HepG2 (cell line): ENCODE measurements around the gene FNIP2. TPM values are rescaled to one million over a fixed set of nuclear protein-coding genes. Genes with fewer than 3 reads are reported as not detected.

Experiments used
- ARNT2 ChIP-seq: sonication (generic); formaldehyde crosslinking; IDR thresholded peaks from 2 replicates; pipeline ENCODE4 v1.8.0; 2022; ENCODE audit warnings: mild to moderate bottlenecking, low read depth, missing genetic modification reagents, moderate library complexity
- BCL6 ChIP-seq: IDR thresholded peaks from 2 replicates; pipeline ENCODE4 v1.6.1; 2016; ENCODE audit warnings: missing genetic modification reagents, missing compliant biosample characterization
- CBX1 ChIP-seq: IDR thresholded peaks from one replicate; pipeline ENCODE4 v1.6.1; 2016; ENCODE audit warnings: antibody characterized with exemption, low read depth
- ELF4 ChIP-seq: sonication (generic); formaldehyde crosslinking; IDR thresholded peaks from 2 replicates; pipeline ENCODE4 v1.5.0; 2020; ENCODE audit warnings: missing genetic modification reagents, mild to moderate bottlenecking, moderate library complexity, borderline replicate concordance
- ETV5 ChIP-seq: IDR thresholded peaks from 2 replicates; pipeline ENCODE4 v1.6.1; 2018; ENCODE audit warnings: missing biosample characterization, missing genetic modification reagents, inconsistent platforms, borderline replicate concordance
- FOXP1 ChIP-seq, 2 experiments: fragments of 450-650 bp in 1 of 2; IDR thresholded peaks; 2 replicates each; pipeline ENCODE4 v1.6.1; 2017 to 2018; ENCODE audit warnings: antibody characterized with exemption in 1 of 2
- KAT8 ChIP-seq: IDR thresholded peaks from 2 replicates; pipeline ENCODE4 v1.6.1; 2016; ENCODE audit warnings: missing genetic modification reagents, missing compliant biosample characterization
- NFKBIZ ChIP-seq: IDR thresholded peaks from 2 replicates; pipeline ENCODE4 v1.6.1; 2018; ENCODE audit warnings: missing genetic modification reagents, missing compliant biosample characterization
- PPARG ChIP-seq: conservative IDR thresholded peaks from 2 replicates; pipeline ENCODE4 v1.6.1; 2016; ENCODE audit warnings: missing biosample characterization, missing genetic modification reagents
- SSRP1 ChIP-seq: IDR thresholded peaks from 2 replicates; pipeline ENCODE4 v1.6.1; 2016; ENCODE audit warnings: control low read depth
- STAT6 ChIP-seq: sonication (generic); formaldehyde crosslinking; IDR thresholded peaks from 2 replicates; pipeline ENCODE4 v1.4.0; 2020; ENCODE audit warnings: missing genetic modification reagents, mild to moderate bottlenecking, borderline replicate concordance
- YEATS2 ChIP-seq: sonication (generic); formaldehyde crosslinking; IDR thresholded peaks from 2 replicates; pipeline ENCODE4 v1.4.0; 2020; ENCODE audit warnings: missing genetic modification reagents, borderline replicate concordance
- ZBTB20 ChIP-seq: sonication (generic); formaldehyde crosslinking; IDR thresholded peaks from 2 replicates; pipeline ENCODE4 v1.8.1; 2023; ENCODE audit warnings: missing genetic modification reagents, low read depth, mild to moderate bottlenecking, borderline replicate concordance
- ZFY ChIP-seq: sonication (generic); formaldehyde crosslinking; IDR thresholded peaks from 2 replicates; pipeline ENCODE4 v1.4.0; 2020; ENCODE audit warnings: missing genetic modification reagents
- ZNF383 ChIP-seq: sonication (generic); formaldehyde crosslinking; IDR thresholded peaks from 2 replicates; pipeline ENCODE4 v1.4.0; 2020; ENCODE audit warnings: missing genetic modification reagents, mild to moderate bottlenecking, borderline replicate concordance
- ZNF609 ChIP-seq: sonication (generic); formaldehyde crosslinking; IDR thresholded peaks from 2 replicates; pipeline ENCODE4 v1.4.0; 2020; ENCODE audit warnings: mild to moderate bottlenecking, missing genetic modification reagents, borderline replicate concordance
- ZNF724P ChIP-seq: sonication (generic); formaldehyde crosslinking; IDR thresholded peaks from 2 replicates; pipeline ENCODE4 v1.8.0; 2022; ENCODE audit warnings: missing genetic modification reagents, borderline replicate concordance
- polyA plus RNA-seq, 8 experiments: library from polyadenylated mRNA; depleted of rRNA in 3 of 8; stranded (reverse) in 7 of 8; unstranded in 1 of 8; fragments of >200 nt; fragmentation: Illumina TruSeq in 4 of 8; extraction: Trizol in 4 of 8; gene quantifications; 2 replicates each; pipeline versions ENCODE4 v1.2.1 to v1.2.3, GENCODE V29; 2011 to 2016; ENCODE audit warnings: low read depth in 4 of 8, missing spikeins in 1 of 8, mixed read lengths in 1 of 8; ENCODE audit not compliant: insufficient read depth in 1 of 8
- total RNA-seq, 5 experiments: library from RNA; depleted of rRNA; stranded (reverse); fragments of >200 nt; fragmentation: Illumina TruSeq; extraction: Trizol; gene quantifications; 2 replicates each; pipeline ENCODE4 v1.2.3, GENCODE V29; 2016; ENCODE audit warnings: low read depth in 1 of 5
- TF ChIP-seq, protein P1 (sequence below): sonication (generic); formaldehyde crosslinking; IDR thresholded peaks from 2 replicates; pipeline ENCODE4 v1.4.0; 2020; ENCODE audit warnings: missing genetic modification reagents

The FNIP2 gene
- total and polyA plus RNA-seq, 2 of the 13 experiments (the other 11 are each of a cell fraction or from before 2014, with no cell fraction given), result 15.5 to 21.0 TPM

GRCh38 chr4:158826882-158827281 lies 58.1 kb downstream of the FNIP2 start (continued):
- TF ChIP-seq ZNF609 (CRISPR knock-in tag) (peak; percentile 91; the same call in 1 of the 2 replicates), KAT8 (CRISPR knock-in tag) (peak; percentile 63; the same call in 1 of the 2 replicates), ZBTB20 (peak; percentile 85; the same call in 1 of the 2 replicates), CBX1 (no peak), STAT6 (CRISPR knock-in tag) (0 out of 2 replicates have a peak, but pooled peaks have one; percentile 22), ZFY (CRISPR knock-in tag) (no peak), ZNF383 (CRISPR knock-in tag) (no peak), PPARG (CRISPR knock-in tag) (peak; percentile 85), ELF4 (CRISPR knock-in tag) (peak; percentile 78; the same call in 1 of the 2 replicates), ARNT2 (CRISPR knock-in tag) (0 out of 2 replicates have a peak, but pooled peaks have one; percentile 49), YEATS2 (CRISPR knock-in tag) (peak; percentile 42; the same call in 1 of the 2 replicates), BCL6 (CRISPR knock-in tag) (peak; percentile 80), SSRP1 (no peak), ETV5 (CRISPR knock-in tag) (peak; percentile 99), FOXP1 (IDR thresholded peaks at IDR 0.05) (0 out of 2 replicates have a peak, but pooled peaks have one; percentile 4), FOXP1 (CRISPR knock-in tag; IDR thresholded peaks at IDR 0.05) (peak; percentile 92), ZNF724P (no peak), NFKBIZ (CRISPR knock-in tag) (0 out of 2 replicates have a peak, but pooled peaks have one; percentile 42)
- TF ChIP-seq, protein P1, sequence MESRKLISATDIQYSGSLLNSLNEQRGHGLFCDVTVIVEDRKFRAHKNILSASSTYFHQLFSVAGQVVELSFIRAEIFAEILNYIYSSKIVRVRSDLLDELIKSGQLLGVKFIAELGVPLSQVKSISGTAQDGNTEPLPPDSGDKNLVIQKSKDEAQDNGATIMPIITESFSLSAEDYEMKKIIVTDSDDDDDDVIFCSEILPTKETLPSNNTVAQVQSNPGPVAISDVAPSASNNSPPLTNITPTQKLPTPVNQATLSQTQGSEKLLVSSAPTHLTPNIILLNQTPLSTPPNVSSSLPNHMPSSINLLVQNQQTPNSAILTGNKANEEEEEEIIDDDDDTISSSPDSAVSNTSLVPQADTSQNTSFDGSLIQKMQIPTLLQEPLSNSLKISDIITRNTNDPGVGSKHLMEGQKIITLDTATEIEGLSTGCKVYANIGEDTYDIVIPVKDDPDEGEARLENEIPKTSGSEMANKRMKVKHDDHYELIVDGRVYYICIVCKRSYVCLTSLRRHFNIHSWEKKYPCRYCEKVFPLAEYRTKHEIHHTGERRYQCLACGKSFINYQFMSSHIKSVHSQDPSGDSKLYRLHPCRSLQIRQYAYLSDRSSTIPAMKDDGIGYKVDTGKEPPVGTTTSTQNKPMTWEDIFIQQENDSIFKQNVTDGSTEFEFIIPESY (CRISPR knock-in tag), result no peak
